Glomerular endothelial cell (primary cell): ENCODE measurements around the gene CSRNP3. TPM values are rescaled to one million over a fixed set of nuclear protein-coding genes. Genes with fewer than 3 reads are reported as not detected.
A peak's percentile ranks its signal among the peaks of the same experiment; 100 is the strongest.

ENCODE experiments used
- DNase-seq: peaks from one replicate; pipeline ENCODE4 v3.0.0-alpha.2; 2011; ENCODE audit warnings: low read depth, low spot score; ENCODE audit errors: extremely low read depth
- total RNA-seq: library from RNA; depleted of rRNA; stranded (reverse); fragments of >200 nt; gene quantifications from 2 replicates; pipeline ENCODE4 v1.2.3, GENCODE V29; 2015

CSRNP3 gene
- total RNA-seq, 1 donor from 2014 or later = 0.47 TPM

DNA sequence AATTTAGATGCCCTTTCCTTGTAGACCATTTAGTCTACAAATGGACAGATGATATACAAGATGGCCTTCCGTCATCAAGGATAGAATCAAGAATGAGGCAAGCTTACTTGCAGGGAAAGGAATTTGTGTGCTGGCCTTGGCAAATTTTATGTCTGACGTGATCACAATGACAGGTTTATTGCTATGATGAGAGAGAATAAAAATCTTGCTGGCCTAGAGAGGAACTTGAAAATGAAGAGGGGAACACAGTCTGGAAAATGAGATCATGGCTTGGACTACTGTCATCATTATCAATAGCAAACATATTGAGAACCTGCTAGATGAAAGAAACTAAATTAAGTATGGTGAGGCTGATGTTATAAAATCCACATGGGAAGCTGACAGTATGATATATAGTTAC lies 66.0 kb downstream of the CSRNP3 start:
- DNase-seq = no peak

DNA sequence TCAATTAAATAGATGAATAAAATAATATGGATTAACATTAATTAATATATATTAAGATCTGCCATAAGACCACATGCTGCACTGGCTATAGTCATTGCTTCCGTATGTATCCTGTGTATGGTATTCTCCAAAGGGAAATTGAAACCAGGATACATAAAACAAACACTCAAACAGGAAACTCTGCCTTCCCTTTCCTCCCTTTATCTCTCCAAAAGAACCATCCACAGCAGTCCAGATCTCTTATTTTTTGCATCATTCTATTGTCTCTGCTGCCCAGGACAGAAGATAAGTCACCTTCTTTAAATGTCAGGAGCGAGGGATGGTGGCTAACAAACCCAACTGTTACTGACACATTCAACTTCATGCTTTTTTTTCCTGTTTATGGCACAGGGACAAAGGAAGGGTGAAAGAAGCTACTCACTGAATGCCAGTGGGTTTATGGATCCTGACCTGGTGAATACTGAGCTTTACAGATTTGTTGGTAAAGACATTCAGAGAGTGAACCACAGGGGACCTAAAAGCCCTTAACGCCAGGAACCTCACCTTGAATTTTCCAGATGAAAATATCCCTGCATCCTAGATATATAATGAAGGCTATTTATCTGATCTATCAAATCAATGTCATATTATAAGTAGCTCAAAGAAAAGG lies 67.5 kb downstream of the CSRNP3 start:
- peak; percentile 1 for DNase-seq

DNA sequence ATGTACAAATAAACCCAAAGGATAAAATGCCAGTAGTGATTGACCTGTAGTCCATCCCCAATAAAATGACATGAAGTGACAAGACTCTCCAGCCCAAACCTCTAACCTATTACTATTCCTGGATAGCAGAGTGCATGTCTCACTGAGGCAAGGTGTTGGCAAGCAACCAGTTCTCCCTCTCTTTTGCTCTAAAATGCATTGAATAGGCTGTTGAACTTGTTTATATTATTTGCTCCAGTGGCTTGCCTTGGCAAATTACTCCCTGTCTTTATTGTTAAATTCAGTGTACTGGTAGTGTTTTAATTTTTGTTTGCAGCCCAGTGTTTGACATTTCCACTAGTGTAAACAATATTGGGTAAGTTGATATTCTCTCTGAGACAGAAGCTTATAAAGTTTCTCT lies 70.5 kb downstream of the CSRNP3 start:
- DNase-seq = no peak

DNA sequence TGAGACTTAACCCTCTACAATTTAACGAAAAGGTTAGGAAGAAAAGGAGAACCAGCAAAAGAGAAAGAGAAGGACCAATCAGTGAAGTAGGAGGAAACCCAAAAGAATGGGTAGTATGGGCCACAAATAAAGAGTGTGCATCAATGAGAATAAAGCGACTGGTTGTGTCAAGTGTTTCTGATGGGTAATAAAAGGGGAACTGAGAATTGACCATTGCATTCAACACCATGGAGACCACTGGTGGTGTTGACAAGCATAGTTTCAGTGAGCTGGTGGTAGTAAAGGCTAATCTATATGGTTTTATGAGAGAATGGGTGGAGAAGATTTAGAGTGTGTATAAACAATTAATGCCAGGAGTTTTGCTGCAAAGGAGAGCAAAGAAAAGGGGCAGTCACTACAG lies 75.4 kb downstream of the CSRNP3 start:
- no peak for DNase-seq

DNA sequence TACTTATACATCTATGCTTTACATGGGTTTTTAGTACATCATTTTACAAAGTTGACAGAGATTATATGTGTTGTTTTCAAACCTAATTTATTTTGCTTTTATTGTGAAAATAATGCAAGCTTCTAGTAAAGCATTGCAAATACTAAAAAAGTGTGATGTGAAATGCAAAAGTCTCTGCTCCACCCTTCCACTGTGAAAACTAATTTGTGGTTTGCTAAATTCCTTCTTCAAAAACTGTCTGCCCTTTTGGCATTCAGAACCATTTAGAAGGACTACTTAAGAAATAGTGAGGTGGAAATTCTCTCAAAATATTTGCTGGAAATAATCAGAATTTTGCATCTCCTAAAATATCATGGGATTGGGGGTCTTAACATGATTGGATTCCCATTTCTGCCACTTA lies 78.4 kb downstream of the CSRNP3 start:
- no peak for DNase-seq

DNA sequence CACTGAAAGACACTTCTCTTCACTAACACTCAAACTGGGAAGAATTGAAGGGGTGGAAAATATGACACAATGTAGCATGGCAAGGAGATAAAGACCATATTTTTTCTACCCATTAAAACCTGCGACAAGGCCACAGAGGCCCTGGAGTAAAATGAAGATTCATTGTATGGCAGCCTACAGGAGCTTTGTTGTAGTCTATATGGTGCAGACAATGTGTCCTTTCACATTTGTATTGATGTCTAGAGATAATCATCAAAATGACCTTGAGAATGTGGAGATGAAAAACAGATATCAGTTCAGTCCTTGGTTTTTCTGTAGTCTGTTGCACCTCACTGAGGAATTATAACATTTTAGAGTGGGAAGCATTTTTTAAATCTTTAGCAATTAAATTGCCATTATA lies 80.1 kb downstream of the CSRNP3 start:
- DNase-seq = no peak

DNA sequence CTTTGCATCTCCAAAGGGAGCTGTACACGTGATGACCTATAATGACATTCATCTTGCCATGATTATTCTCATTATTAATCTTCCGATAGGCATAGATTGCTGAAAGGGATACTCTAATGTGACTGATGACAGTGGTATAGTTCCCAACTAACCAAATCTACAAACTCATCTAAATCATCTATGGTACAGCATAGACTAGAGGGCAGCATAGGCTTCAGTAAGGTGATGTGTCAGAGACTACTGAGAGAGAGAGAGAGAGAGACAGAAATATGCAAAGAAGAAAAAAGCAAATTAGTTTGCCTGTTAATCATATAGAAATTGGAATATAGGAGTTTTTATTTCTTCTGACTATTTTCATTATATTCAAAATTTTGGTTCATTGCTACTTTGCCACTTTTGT lies 89.3 kb downstream of the CSRNP3 start:
- DNase-seq = no peak

DNA sequence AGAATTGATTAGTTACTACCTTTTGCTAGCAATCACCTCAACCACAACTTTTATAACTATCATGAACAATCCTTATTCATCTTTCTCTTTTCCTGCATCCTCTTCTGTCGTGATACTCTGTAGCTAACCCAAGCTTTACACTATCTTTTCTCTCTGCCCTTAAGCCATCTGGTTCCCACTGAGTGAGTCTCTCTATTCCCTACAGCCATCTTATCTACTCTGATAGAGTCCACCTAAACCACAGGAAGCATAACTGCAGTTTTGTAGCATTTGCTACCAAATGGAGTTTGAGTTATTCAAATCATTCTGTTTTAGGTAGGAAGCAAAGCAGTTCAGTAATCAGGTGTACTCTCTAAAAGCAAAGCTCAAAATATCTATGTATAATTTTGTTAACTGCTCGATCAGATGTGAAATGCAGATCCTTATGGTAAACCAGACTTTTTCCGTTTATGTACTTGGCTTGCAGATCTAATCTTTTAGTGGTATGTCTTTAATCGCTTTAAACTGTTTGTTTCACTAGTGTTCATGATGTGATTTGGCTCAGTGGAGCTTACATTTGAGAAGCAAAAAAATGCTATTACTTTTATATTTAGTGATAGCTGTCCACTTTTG lies 91.0 kb downstream of the CSRNP3 start:
- no peak for DNase-seq

DNA sequence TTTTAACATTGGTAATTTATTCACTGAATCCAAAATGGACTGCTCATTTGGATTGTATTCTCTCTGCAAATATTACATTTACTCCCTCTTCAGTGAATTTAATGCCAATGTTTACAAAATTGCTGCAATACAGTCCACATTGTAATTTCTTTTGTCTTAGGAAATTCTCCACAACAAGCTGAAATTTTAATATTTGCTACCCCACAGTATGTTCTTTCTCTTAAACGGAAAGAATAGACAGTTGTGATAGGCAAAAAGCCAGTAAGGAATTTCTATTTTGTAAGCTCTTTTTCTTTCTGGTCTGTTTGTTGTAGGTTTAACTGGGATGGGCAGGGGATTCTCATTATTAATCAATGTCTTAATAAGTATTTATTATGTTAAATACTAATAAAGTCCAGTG lies 92.0 kb downstream of the CSRNP3 start:
- no peak for DNase-seq

DNA sequence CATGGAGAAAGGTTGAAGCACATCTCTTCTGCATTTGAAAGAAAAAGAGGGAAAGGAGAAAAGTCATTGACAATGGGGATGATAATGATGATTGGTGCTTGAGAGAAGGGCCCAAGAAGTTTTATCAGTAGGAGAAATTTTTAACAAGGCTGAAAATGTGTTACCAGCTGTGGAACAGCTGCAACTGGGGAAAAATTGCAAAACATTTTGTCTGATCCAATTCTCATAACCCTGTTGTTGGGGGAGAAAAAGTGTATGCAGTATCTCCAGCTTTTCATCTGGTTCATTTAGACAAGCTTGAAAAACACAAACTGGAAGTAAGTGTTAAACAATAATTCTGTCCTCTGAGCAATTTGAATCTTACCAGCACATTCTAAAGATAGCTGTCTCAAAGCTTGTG lies 92.7 kb downstream of the CSRNP3 start:
- DNase-seq = no peak

DNA sequence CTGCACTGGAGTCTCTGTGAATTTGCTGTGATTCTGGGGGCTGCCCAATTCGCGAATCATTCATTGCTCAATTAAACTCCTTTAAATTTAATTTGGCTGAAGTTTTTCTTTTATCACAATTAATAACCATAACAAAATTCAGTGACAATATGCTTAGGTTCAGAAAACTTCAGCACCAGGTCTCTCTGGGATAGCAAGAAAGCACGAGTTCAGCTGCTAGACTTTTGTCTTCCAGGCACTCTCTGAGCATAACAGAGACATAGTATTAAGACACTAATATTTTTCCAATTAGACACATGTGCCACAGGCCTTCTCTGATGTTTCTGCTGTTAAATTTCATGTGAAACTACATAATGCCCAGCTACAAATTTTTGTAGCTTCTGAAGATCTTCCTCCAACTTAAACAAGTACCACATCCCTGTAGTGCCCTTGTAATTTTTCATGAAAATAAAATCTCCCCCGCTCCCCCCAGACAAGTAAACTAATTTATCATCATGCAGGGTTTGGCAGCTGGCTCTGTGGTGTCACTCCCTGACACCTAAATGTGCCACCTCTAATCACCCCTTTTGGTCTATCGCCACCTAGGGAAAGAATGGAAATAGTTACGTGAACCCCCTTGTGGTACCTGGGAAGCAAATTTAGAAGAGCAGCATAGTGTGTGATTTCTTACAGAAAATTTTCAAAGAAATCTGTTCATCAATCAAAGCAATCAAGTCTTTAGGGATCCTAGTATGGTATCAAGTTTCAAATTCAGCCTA lies 94.1 kb downstream of the CSRNP3 start:
- no peak for DNase-seq

DNA sequence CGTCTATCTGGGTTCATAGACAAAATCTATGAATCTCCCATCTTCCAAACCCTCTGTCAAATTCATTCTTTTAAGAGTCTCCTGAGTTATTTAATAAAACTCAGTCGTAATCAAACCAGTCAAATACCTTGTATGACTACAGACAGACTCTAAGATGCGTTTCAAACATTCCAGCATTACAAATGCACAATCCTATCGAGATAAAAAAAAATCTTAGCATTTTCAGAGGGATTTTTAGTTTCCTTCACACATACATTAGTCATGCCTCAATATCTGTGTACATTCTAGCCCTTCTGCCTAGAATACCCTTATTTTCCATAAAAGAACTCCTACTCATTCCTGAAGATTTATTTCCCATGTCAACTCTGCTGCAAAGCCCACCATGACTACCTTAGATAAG lies 96.5 kb downstream of the CSRNP3 start:
- DNase-seq = no peak

DNA sequence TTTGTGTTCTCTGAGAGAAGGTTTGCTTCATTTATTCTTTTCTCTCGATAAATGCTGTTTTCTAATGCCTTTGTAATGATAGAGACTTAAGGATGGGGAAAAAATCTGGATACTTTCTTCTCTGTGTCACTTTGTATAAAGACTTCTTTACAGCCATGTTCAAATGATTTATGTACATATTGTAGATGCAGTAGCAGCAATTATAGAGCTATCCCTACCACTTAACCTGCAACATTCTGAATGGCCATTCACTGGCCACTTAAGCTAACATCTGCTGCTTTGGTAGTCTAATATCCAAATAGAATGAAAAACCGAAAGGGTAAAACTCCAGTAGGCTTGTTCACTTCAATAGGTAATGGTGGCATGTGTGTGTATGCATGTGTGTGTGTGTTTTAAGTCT lies 97.8 kb downstream of the CSRNP3 start:
- no peak for DNase-seq

DNA sequence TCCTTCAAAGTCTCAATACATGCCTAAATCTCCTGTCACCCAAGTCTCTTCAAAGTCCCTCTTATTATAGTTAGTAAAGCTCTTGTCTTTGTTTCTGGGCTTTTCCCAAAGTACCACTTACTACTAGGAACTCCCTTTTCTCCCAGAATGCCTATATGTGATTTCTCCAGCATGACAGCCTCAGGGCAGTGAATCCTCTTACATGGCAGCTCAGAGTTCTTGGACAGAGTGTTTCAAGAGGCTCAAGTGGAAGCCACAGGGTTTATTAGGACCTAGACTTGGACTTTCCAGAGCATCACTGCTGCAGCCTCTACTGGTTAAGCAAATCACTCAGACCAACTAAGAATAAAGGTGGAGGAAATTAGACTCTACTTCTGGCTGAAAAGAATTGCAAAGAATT lies 98.9 kb downstream of the CSRNP3 start:
- DNase-seq = no peak

DNA sequence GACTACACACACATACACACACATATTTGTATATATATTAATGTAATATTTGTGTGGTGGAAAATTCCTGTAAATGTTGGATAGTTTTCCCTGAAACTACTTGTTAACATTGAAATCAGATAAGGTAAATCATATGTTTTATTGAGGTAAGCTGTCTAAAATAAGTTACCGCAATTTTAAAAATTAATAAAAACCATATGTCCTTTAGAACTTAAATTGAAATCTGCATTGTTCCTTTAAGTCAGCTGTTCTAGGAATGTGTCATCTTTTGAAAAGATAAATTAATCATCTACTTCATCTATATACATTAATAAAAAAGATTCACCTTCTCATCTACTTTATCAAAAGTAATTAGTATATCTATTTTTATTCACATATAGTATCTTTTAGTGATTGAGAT lies 102.0 kb downstream of the CSRNP3 start:
- no peak for DNase-seq

DNA sequence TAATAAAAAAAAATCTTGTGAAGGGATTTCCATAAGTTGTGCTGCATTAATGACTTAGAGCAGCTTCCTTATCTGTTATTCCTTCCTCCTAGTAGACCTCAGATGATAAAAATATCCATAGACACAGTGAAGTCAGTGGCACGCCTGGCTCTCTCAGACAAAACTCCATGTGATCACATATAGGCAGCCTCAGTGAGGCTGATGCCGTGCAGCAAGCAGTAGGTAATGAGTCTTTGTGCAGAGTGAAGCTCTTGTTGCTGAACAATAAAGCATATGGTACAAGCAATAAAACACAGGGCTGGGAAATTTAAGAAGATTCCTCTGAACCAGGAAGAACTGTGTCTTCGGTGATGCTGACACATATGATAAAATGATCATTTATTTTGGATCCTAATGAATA lies 102.7 kb downstream of the CSRNP3 start:
- DNase-seq = no peak

DNA sequence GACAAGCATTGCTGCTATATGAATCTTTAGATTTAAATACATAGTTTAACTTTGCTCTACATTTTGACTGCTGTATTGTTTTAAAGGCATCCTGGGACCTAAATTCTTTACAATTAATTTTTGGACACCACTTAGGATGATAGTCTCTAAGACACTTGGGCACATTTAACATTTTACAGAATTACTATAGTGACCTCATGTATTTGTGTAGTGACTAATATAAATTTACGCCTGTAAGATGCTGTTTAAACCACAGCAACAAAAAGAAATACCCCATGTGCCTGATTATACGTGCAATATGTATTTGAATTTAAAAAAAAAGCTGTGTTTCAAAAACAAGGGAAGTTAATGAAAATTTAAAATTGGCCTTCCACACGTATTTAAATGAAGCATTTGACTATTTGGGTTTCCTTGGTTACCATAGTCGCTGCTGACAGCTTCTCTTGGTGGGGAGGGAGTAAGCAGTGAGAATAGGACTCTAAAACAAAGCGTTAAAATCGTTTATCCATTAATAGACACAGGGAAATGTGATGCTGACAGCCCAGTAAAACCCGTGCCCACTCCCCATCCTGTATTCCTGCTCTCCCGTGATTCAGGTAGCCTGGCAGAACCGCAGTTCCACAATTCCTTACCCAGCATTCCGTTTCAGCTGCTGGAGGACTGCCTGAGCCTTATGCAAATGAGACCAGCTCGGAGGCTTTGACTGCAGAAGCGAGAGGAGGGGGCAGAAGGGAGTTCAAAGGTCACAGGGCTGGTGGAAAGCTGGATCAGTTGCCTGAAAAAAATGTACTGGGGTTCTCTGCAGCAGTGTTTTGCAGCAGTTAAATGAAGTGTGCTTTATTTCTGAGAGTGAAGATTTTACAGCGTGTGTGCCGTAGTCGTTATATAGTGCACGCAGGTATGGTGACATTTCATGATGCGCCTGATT lies 104.3 kb downstream of the CSRNP3 start:
- no peak for DNase-seq

DNA sequence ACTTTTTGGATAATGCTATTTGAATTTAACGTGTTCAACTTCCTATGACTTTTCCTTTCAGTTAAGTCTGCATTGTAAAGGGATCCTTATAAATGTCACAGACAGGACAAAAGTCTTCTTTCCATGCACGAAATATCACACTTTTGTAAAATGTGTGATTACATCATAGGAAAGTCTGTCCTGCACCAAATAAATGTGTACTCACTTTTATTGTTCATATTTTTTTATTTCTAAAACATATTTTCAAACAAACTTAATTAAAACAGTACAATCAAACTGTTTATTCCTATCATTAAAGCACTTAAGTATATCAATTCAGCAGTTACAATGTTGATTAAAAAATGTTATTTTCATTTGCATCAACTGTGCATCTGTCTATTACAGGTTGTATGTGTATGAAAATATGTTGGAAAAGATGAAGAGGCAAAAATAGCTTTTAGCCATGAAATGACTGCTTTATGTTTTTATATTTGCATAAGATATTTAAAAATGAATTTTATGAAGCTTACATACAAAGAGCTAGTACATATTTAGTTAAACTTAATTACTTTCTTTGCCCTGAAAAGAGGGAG lies 105.6 kb downstream of the CSRNP3 start:
- no peak for DNase-seq

DNA sequence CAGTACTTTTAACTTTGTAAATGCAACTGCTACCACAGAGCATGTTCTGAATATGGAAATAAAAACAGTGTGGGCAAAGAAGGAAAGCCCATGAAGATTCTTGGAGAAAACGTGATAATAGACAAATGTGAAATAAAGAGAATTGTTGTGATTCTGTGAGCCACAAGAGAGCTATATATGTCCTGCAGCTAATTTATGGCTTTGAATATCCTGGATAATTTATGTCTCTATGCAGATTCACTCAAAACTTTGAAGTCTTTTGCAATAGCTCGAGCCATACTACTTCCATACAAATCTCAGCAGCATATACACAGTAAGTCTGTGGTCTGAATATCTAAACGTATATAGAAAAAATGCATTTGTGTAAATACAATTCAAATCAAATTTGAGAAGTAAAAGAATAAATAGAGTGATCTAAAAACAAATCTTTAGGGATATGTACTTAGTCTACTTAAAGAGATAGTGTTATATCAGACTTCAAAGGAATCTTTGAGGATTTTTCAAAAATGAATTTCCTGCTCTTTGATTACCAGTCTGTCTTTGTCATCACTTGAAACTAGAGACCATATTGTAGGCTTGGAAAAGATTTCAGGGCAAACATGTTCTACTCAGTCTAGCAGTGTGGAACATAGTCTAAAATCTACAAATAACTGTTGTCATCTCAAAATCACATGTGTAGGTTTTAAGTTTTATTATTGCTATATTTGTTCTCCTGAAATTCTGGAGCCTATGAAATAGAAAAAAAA lies 107.1 kb downstream of the CSRNP3 start:
- DNase-seq = no peak

DNA sequence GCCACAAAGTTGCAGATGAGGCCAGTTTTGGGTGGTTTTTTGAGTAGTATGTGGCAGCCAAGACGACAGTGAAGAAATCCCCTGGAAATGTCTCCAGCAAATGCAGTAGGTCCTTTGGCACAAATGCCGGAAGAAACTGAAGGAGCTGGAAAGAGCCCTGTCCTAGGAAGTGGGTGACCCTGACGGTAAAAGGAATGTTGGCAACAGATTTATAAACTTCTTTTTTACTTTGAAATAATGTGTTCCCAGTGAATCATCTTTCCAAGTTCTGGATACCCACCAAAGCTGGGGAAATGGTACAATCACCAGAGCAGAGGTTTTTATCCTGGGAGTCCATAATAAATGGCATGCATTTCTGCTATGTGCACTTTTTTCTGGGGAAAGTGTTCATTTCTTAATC lies 112.9 kb downstream of the CSRNP3 start:
- DNase-seq = no peak
